ENCODE measurements around the gene DYNLRB1. TPM values are rescaled to one million over a fixed set of nuclear protein-coding genes. Genes with fewer than 3 reads are reported as not detected.

Gene DYNLRB1
- total and polyA plus RNA-seq, 9 of the 15 experiments (the other 6 are each of a cell fraction or from before 2014, with no cell fraction given), result 48.7 to 358 (median 121) TPM

DNA sequence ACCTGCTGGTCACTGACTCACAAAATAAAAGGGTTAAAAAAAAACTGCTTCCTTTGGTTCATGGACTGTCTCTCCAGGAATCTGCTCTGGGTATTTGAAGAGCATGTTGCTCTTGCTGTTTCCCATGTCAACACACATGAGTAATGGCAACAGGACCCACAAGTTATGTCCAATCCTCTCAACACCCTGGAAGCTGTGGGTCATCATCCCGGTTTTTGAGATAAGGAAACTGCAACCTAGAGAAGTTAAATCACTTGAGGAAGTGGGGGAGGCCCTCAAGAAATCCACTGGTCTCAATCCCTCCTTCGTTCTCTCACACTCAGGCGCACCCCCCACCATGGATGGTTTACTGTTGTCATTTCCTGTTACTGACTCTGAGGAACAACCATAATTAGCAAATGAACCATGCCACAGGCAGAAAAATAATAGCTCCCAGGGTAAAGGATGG lies 54.7 kb downstream of the DYNLRB1 start (continued):
- TF ChIP-seq, protein P1, sequence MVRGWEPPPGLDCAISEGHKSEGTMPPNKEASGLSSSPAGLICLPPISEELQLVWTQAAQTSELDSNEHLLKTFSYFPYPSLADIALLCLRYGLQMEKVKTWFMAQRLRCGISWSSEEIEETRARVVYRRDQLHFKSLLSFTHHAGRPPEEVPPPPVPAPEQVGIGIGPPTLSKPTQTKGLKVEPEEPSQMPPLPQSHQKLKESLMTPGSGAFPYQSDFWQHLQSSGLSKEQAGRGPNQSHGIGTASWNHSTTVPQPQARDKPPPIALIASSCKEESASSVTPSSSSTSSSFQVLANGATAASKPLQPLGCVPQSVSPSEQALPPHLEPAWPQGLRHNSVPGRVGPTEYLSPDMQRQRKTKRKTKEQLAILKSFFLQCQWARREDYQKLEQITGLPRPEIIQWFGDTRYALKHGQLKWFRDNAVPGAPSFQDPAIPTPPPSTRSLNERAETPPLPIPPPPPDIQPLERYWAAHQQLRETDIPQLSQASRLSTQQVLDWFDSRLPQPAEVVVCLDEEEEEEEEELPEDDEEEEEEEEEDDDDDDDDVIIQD (CRISPR knock-in tag; IDR thresholded peaks at IDR 0.05), result no peak
- TF ChIP-seq ZNF830 (CRISPR knock-in tag; IDR thresholded peaks at IDR 0.05) (no peak), ZBTB43 (CRISPR knock-in tag; IDR thresholded peaks at IDR 0.05) (no peak), TCF7L2 (IDR thresholded peaks at IDR 0.05; ENCODE audit: low read depth, low read length) (no peak), ZSCAN32 (CRISPR knock-in tag; IDR thresholded peaks at IDR 0.05) (no peak), MEF2A (IDR thresholded peaks at IDR 0.05; ENCODE audit: control insufficient read depth, low read depth, low read length) (no peak), SRSF7 (optimal IDR thresholded peaks at IDR 0.05; ENCODE audit: low read depth, low read length) (no peak), KHSRP (IDR thresholded peaks at IDR 0.05) (no peak), CREB3 (tag; conservative IDR thresholded peaks at IDR 0.05; ENCODE audit: low read depth) (no peak), TCF15 (CRISPR knock-in tag; IDR thresholded peaks at IDR 0.05) (no peak), NUFIP1 (IDR thresholded peaks at IDR 0.05; ENCODE audit: partially characterized antibody) (no peak), ZNF24 (IDR thresholded peaks at IDR 0.05) (0 out of 2 replicates have a peak, but pooled peaks have one; percentile 12), FOXJ3 (CRISPR knock-in tag; IDR thresholded peaks at IDR 0.05) (peak; percentile 45; the same call in 1 of the 2 replicates), ZNF436 (CRISPR knock-in tag; IDR thresholded peaks at IDR 0.05) (no peak), RNF2 (IDR thresholded peaks at IDR 0.05) (peak; percentile 18; the same call in 1 of the 2 replicates), PHF21A (IDR thresholded peaks at IDR 0.05; ENCODE audit: borderline replicate concordance, low read depth) (no peak), XRCC5 (IDR thresholded peaks at IDR 0.05; ENCODE audit: low read depth, low read length) (no peak), TRIM25 (IDR thresholded peaks at IDR 0.05; ENCODE audit: borderline replicate concordance) (no peak), ERF (CRISPR knock-in tag; IDR thresholded peaks at IDR 0.05) (no peak), ZFP30 (CRISPR knock-in tag; IDR thresholded peaks at IDR 0.05; ENCODE audit: borderline replicate concordance) (no peak)
- TF ChIP-seq, protein P2, sequence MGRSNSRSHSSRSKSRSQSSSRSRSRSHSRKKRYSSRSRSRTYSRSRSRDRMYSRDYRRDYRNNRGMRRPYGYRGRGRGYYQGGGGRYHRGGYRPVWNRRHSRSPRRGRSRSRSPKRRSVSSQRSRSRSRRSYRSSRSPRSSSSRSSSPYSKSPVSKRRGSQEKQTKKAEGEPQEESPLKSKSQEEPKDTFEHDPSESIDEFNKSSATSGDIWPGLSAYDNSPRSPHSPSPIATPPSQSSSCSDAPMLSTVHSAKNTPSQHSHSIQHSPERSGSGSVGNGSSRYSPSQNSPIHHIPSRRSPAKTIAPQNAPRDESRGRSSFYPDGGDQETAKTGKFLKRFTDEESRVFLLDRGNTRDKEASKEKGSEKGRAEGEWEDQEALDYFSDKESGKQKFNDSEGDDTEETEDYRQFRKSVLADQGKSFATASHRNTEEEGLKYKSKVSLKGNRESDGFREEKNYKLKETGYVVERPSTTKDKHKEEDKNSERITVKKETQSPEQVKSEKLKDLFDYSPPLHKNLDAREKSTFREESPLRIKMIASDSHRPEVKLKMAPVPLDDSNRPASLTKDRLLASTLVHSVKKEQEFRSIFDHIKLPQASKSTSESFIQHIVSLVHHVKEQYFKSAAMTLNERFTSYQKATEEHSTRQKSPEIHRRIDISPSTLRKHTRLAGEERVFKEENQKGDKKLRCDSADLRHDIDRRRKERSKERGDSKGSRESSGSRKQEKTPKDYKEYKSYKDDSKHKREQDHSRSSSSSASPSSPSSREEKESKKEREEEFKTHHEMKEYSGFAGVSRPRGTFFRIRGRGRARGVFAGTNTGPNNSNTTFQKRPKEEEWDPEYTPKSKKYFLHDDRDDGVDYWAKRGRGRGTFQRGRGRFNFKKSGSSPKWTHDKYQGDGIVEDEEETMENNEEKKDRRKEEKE (IDR thresholded peaks at IDR 0.05; ENCODE audit: borderline replicate concordance in 1 of 2, control insufficient read depth in 1 of 2, low read depth in 2 of 2, low read length in 1 of 2), result no peak

All from K562 (cell line).